PC-3 (cell line): ENCODE measurements around the gene MYO3A.

Source experiments
- CTCF ChIP-seq: fragments of 300-600 bp; sonication (generic); conservative IDR thresholded peaks from 2 replicates; pipeline ENCODE4 v1.5.1; 2017; ENCODE audit warnings: antibody characterized with exemption, low read depth, mild to moderate bottlenecking, low read length
- EZH2 ChIP-seq: fragments of 300-600 bp; sonication (generic); IDR thresholded peaks from one replicate; pipeline ENCODE4 v1.6.1; 2017; ENCODE audit warnings: antibody characterized with exemption, mild to moderate bottlenecking, low read length; ENCODE audit not compliant: unreplicated experiment
- EZH2phosphoT487 ChIP-seq: fragments of 300-600 bp; sonication (generic); IDR thresholded peaks from 2 replicates; pipeline ENCODE4 v1.6.1; 2018; ENCODE audit warnings: mild to moderate bottlenecking, antibody characterized with exemption, low read length, borderline replicate concordance

GRCh38 chr10:25972631-25973030 is 38.6 kb downstream of the MYO3A start:
- TF ChIP-seq CTCF = no peak
- TF ChIP-seq EZH2 = no peak
- TF ChIP-seq EZH2phosphoT487 = no peak
